ENCODE data around the gene MTNR1B. TPM values are rescaled to one million over a fixed set of nuclear protein-coding genes. Genes with fewer than 3 reads are reported as not detected.

Gene MTNR1B
- not detected for total RNA-seq

- DNase-seq (ENCODE audit: low spot score): no peak
These were observed at the start of gene MTNR1B for GRCh38 chr11:92969634-92970347. Gene MTNR1B (plus strand): TSS chr11:92969651. CDS start chr11:92969726, 75 bp downstream.

- no peak for DNase-seq (ENCODE audit: low spot score)
These were observed 49.1 kb upstream of the MTNR1B start for GRCh38 chr11:92920331-92920730.

- no peak for DNase-seq (ENCODE audit: low spot score)
These were observed 46.7 kb upstream of the MTNR1B start for GRCh38 chr11:92922731-92923130.

- DNase-seq (ENCODE audit: low spot score): no peak
These were observed 40.2 kb upstream of the MTNR1B start for GRCh38 chr11:92929246-92929645.

- no peak for DNase-seq (ENCODE audit: low spot score)
These were observed 39.8 kb upstream of the MTNR1B start for GRCh38 chr11:92929653-92930052.

GRCh38 chr11:92931746-92932422 lies 37.6 kb upstream of the MTNR1B start:
- DNase-seq (ENCODE audit: low spot score): no peak

- no peak for DNase-seq (ENCODE audit: low spot score)
These were observed 30.1 kb upstream of the MTNR1B start for GRCh38 chr11:92939305-92939704.

- DNase-seq (ENCODE audit: low spot score): no peak
These were observed 27.5 kb upstream of the MTNR1B start for GRCh38 chr11:92941676-92942571.

GRCh38 chr11:92946707-92947106 lies 22.7 kb upstream of the MTNR1B start:
- DNase-seq (ENCODE audit: low spot score): no peak

GRCh38 chr11:92948116-92948515 lies 21.3 kb upstream of the MTNR1B start:
- no peak for DNase-seq (ENCODE audit: low spot score)

GRCh38 chr11:92954003-92954402 lies 15.4 kb upstream of the MTNR1B start:
- no peak for DNase-seq (ENCODE audit: low spot score)

- no peak for DNase-seq (ENCODE audit: low spot score)
These were observed 13.6 kb upstream of the MTNR1B start for GRCh38 chr11:92955860-92956259.

- no peak for DNase-seq (ENCODE audit: low spot score)
These were observed 8.6 kb upstream of the MTNR1B start for GRCh38 chr11:92960886-92961285.

- DNase-seq (ENCODE audit: low spot score): no peak
These were observed 7.0 kb upstream of the MTNR1B start for GRCh38 chr11:92962446-92962845.

GRCh38 chr11:92964471-92964870 lies 5.0 kb upstream of the MTNR1B start:
- DNase-seq (ENCODE audit: low spot score): peak; percentile 75

- no peak for DNase-seq (ENCODE audit: low spot score)
These were observed 4.3 kb upstream of the MTNR1B start for GRCh38 chr11:92965196-92965595.

GRCh38 chr11:92967178-92967577 lies 2.3 kb upstream of the MTNR1B start:
- DNase-seq (ENCODE audit: low spot score): no peak

GRCh38 chr11:92967867-92968266 lies 1.6 kb upstream of the MTNR1B start:
- no peak for DNase-seq (ENCODE audit: low spot score)

- no peak for DNase-seq (ENCODE audit: low spot score)
These were observed 188 bp upstream of the MTNR1B start for GRCh38 chr11:92969293-92969633.

GRCh38 chr11:92972248-92972647 lies 2.8 kb downstream of the MTNR1B start:
- no peak for DNase-seq (ENCODE audit: low spot score)

GRCh38 chr11:92975285-92975684 lies 5.8 kb downstream of the MTNR1B start:
- DNase-seq (ENCODE audit: low spot score): no peak

- DNase-seq (ENCODE audit: low spot score): no peak
These were observed 7.2 kb downstream of the MTNR1B start for GRCh38 chr11:92976681-92977080.

- no peak for DNase-seq (ENCODE audit: low spot score)
These were observed 8.0 kb downstream of the MTNR1B start for GRCh38 chr11:92977401-92977800.

All from ureter (tissue), 1 donor.